Measurements from ENCODE around the gene APOB.

APOB gene

DNA sequence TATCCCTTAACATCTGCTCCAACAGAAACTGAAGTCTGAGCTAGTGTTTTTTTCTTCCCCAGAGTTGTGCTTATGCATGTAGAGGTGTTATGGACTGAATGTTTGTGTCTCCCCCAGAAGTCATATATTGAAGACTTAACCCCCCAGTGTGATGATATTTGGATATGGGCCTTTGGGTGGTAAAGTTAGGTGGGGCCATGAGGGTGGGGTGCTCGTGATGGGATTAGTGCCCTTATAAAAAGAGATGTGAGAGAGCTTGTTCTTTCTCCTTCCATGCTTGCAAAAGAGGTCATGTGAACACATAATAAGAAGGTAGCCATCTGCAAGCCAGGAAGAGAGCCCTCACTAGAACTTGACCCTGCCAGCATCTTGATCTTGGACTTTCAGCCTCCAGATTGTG lies 34.4 kb upstream of the APOB start:
- no peak for DNase-seq
- WGBS: 25% methylated on average over 1 of the region's 1 CpG

GRCh38 chr2:21072477-21073242 lies 28.8 kb upstream of the APOB start:
- Histone ChIP-seq H4K91ac (ENCODE audit: low read length) (no peak overlapping the region), H2AFZ (ENCODE audit: low read depth, low read length) (no peak overlapping the region), H2BK12ac (ENCODE audit: low read length in 2 of 2) (no peak overlapping the region), H2AK5ac (ENCODE audit: low read length, severe bottlenecking) (no peak overlapping the region), H3K9me3 (ENCODE audit: control insufficient read depth, low read length) (no peaks in the 10 kb centered on the region), H3K23ac (ENCODE audit: low read length in 2 of 2) (no peak overlapping the region), H3K4ac (ENCODE audit: low read depth in 1 of 2, low read length in 2 of 2) (no peak overlapping the region), H2BK5ac (ENCODE audit: low read depth, low read length, poor library complexity, severe bottlenecking) (no peak overlapping the region), H3K79me1 (replicated peaks; ENCODE audit: low read length, poor library complexity, severe bottlenecking) (no peaks in the 10 kb centered on the region), H3K9ac (ENCODE audit: low read length) (no peak overlapping the region), H3K14ac (ENCODE audit: low read length in 2 of 2) (no peak overlapping the region), H3K27ac (ENCODE audit: low read length, poor library complexity, severe bottlenecking) (no peak overlapping the region), H3K27me3 (ENCODE audit: control insufficient read depth in 1 of 2, insufficient read depth in 1 of 2, low read length in 2 of 2) (peaks cover 0 to 5% of the 10 kb centered on the region in 2 experiments), H2BK15ac (ENCODE audit: low read depth, poor library complexity, severe bottlenecking) (no peak overlapping the region), H3K4me3 (ENCODE audit: insufficient read depth in 1 of 2, low read depth in 1 of 2, low read length in 2 of 2) (no peak overlapping the region), H4K8ac (ENCODE audit: low read length) (no peak overlapping the region), H3K4me2 (ENCODE audit: low read length, poor library complexity, severe bottlenecking) (no peak overlapping the region), H3K36me3 (ENCODE audit: control insufficient read depth in 1 of 2, insufficient read depth in 2 of 2, low read depth in 1 of 2, low read length in 2 of 2) (no peaks in the 10 kb centered on the region), H3K4me1 (ENCODE audit: control insufficient read depth, insufficient read depth, low read depth, low read length) (no peaks in the 10 kb centered on the region), H3K18ac (ENCODE audit: low read depth in 1 of 2, low read length in 2 of 2) (no peak overlapping the region), H2BK120ac (ENCODE audit: low read depth, low read length) (no peak overlapping the region)
- no peak for DNase-seq
- WGBS: 68% methylated on average over 3 of the region's 4 CpGs

More for the DNA sequence above, 34.4 kb upstream of the APOB start:
- H3K27ac ChIP-seq (ENCODE audit: low read length, poor library complexity, severe bottlenecking): no peak overlapping the region
- H4K8ac ChIP-seq (ENCODE audit: low read length): no peak overlapping the region
- no peaks in the 10 kb centered on the region for H3K79me1 ChIP-seq (replicated peaks; ENCODE audit: low read length, poor library complexity, severe bottlenecking)
- H2BK5ac ChIP-seq (ENCODE audit: low read depth, low read length, poor library complexity, severe bottlenecking): no peak overlapping the region
- H3K9me3 ChIP-seq (ENCODE audit: control insufficient read depth, low read length): peaks cover 2% of the 10 kb centered on the region
- H3K14ac ChIP-seq (ENCODE audit: low read length in 2 of 2): no peak overlapping the region
- no peaks in the 10 kb centered on the region for H3K4me1 ChIP-seq (ENCODE audit: control insufficient read depth, insufficient read depth, low read depth, low read length)
- no peak overlapping the region for H2BK12ac ChIP-seq (ENCODE audit: low read length in 2 of 2)
- no peak overlapping the region for H3K9ac ChIP-seq (ENCODE audit: low read length)
- H3K4me2 ChIP-seq (ENCODE audit: low read length, poor library complexity, severe bottlenecking): no peak overlapping the region
- no peaks in the 10 kb centered on the region for H3K27me3 ChIP-seq (ENCODE audit: control insufficient read depth in 1 of 2, insufficient read depth in 1 of 2, low read length in 2 of 2)
- no peak overlapping the region for H4K91ac ChIP-seq (ENCODE audit: low read length)
- no peak overlapping the region for H2AFZ ChIP-seq (ENCODE audit: low read depth, low read length)
- H3K4ac ChIP-seq (ENCODE audit: low read depth in 1 of 2, low read length in 2 of 2): no peak overlapping the region
- H2BK120ac ChIP-seq (ENCODE audit: low read depth, low read length): no peak overlapping the region
- H3K36me3 ChIP-seq (ENCODE audit: control insufficient read depth in 1 of 2, insufficient read depth in 2 of 2, low read depth in 1 of 2, low read length in 2 of 2): no peaks in the 10 kb centered on the region
- H3K4me3 ChIP-seq (ENCODE audit: insufficient read depth in 1 of 2, low read depth in 1 of 2, low read length in 2 of 2): no peak overlapping the region
- H2AK5ac ChIP-seq (ENCODE audit: low read length, severe bottlenecking): no peak overlapping the region
- H2BK15ac ChIP-seq (ENCODE audit: low read depth, poor library complexity, severe bottlenecking): no peak overlapping the region
- no peak overlapping the region for H3K18ac ChIP-seq (ENCODE audit: low read depth in 1 of 2, low read length in 2 of 2)
- no peak overlapping the region for H3K23ac ChIP-seq (ENCODE audit: low read length in 2 of 2)

- Histone ChIP-seq H2BK12ac (ENCODE audit: low read length in 2 of 2) (no peak overlapping the region), H2AK5ac (ENCODE audit: low read length, severe bottlenecking) (no peak overlapping the region), H3K79me1 (replicated peaks; ENCODE audit: low read length, poor library complexity, severe bottlenecking) (no peaks in the 10 kb centered on the region), H3K9ac (ENCODE audit: low read length) (no peak overlapping the region), H3K23ac (ENCODE audit: low read length in 2 of 2) (no peak overlapping the region), H3K4me2 (ENCODE audit: low read length, poor library complexity, severe bottlenecking) (no peak overlapping the region), H2BK5ac (ENCODE audit: low read depth, low read length, poor library complexity, severe bottlenecking) (no peak overlapping the region), H3K18ac (ENCODE audit: low read depth in 1 of 2, low read length in 2 of 2) (no peak overlapping the region), H3K14ac (ENCODE audit: low read length in 2 of 2) (no peak overlapping the region), H3K27ac (ENCODE audit: low read length, poor library complexity, severe bottlenecking) (no peak overlapping the region), H3K4ac (ENCODE audit: low read depth in 1 of 2, low read length in 2 of 2) (no peak overlapping the region), H4K91ac (ENCODE audit: low read length) (no peak overlapping the region), H3K27me3 (ENCODE audit: control insufficient read depth in 1 of 2, insufficient read depth in 1 of 2, low read length in 2 of 2) (peaks cover 0 to 5% of the 10 kb centered on the region in 2 experiments), H4K8ac (ENCODE audit: low read length) (no peak overlapping the region), H3K9me3 (ENCODE audit: control insufficient read depth, low read length) (no peaks in the 10 kb centered on the region), H2AFZ (ENCODE audit: low read depth, low read length) (no peak overlapping the region), H3K36me3 (ENCODE audit: control insufficient read depth in 1 of 2, insufficient read depth in 2 of 2, low read depth in 1 of 2, low read length in 2 of 2) (no peaks in the 10 kb centered on the region), H2BK15ac (ENCODE audit: low read depth, poor library complexity, severe bottlenecking) (no peak overlapping the region), H2BK120ac (ENCODE audit: low read depth, low read length) (no peak overlapping the region), H3K4me3 (ENCODE audit: insufficient read depth in 1 of 2, low read depth in 1 of 2, low read length in 2 of 2) (no peak overlapping the region), H3K4me1 (ENCODE audit: control insufficient read depth, insufficient read depth, low read depth, low read length) (no peaks in the 10 kb centered on the region)
- DNase-seq: no peak
- WGBS: 77% methylated on average over 9 of the region's 9 CpGs
Measured at GRCh38 chr2:21070341-21071257, 26.7 kb upstream of the APOB start.

GRCh38 chr2:21069746-21070340 lies 26.0 kb upstream of the APOB start:
- Histone ChIP-seq H3K36me3 (ENCODE audit: control insufficient read depth in 1 of 2, insufficient read depth in 2 of 2, low read depth in 1 of 2, low read length in 2 of 2) (no peaks in the 10 kb centered on the region), H3K4ac (ENCODE audit: low read depth in 1 of 2, low read length in 2 of 2) (no peak overlapping the region), H4K8ac (ENCODE audit: low read length) (no peak overlapping the region), H2BK12ac (ENCODE audit: low read length in 2 of 2) (no peak overlapping the region), H2AFZ (ENCODE audit: low read depth, low read length) (no peak overlapping the region), H3K4me3 (ENCODE audit: insufficient read depth in 1 of 2, low read depth in 1 of 2, low read length in 2 of 2) (no peak overlapping the region), H3K23ac (ENCODE audit: low read length in 2 of 2) (no peak overlapping the region), H3K27ac (ENCODE audit: low read length, poor library complexity, severe bottlenecking) (no peak overlapping the region), H2BK120ac (ENCODE audit: low read depth, low read length) (no peak overlapping the region), H2BK5ac (ENCODE audit: low read depth, low read length, poor library complexity, severe bottlenecking) (no peak overlapping the region), H3K14ac (ENCODE audit: low read length in 2 of 2) (no peak overlapping the region), H3K18ac (ENCODE audit: low read depth in 1 of 2, low read length in 2 of 2) (no peak overlapping the region), H3K27me3 (ENCODE audit: control insufficient read depth in 1 of 2, insufficient read depth in 1 of 2, low read length in 2 of 2) (peaks cover 0 to 5% of the 10 kb centered on the region in 2 experiments), H2AK5ac (ENCODE audit: low read length, severe bottlenecking) (no peak overlapping the region), H3K9ac (ENCODE audit: low read length) (no peak overlapping the region), H3K9me3 (ENCODE audit: control insufficient read depth, low read length) (no peaks in the 10 kb centered on the region), H2BK15ac (ENCODE audit: low read depth, poor library complexity, severe bottlenecking) (no peak overlapping the region), H3K4me1 (ENCODE audit: control insufficient read depth, insufficient read depth, low read depth, low read length) (no peaks in the 10 kb centered on the region), H3K79me1 (replicated peaks; ENCODE audit: low read length, poor library complexity, severe bottlenecking) (no peaks in the 10 kb centered on the region), H3K4me2 (ENCODE audit: low read length, poor library complexity, severe bottlenecking) (no peak overlapping the region), H4K91ac (ENCODE audit: low read length) (no peak overlapping the region)
- 86% methylated on average over 1 of the region's 2 CpGs for WGBS
- DNase-seq: no peak
